Duodenal mucosa (tissue), 2 donors: ENCODE data around the gene TLL1.

Experiments used
- H3K27ac ChIP-seq: one replicate; pipeline ENCODE4 v1.7.0; 2013; ENCODE audit warnings: low read depth, low read length
- H3K27me3 ChIP-seq, 2 donors: one replicate each; pipeline ENCODE4 v1.7.0; 2013; ENCODE audit warnings: low read length in 2 of 2, control low read depth in 1 of 2; ENCODE audit not compliant: insufficient read depth in 2 of 2, control insufficient read depth in 1 of 2
- H3K36me3 ChIP-seq, 2 donors: one replicate each; pipeline ENCODE4 v1.7.0; 2013; ENCODE audit warnings: low read length in 2 of 2, control low read depth in 1 of 2; ENCODE audit not compliant: insufficient read depth in 2 of 2, control insufficient read depth in 1 of 2
- H3K4me1 ChIP-seq, 2 donors: one replicate each; pipeline ENCODE4 v1.7.0; 2013; ENCODE audit warnings: low read length in 2 of 2, control low read depth in 1 of 2; ENCODE audit not compliant: insufficient read depth in 2 of 2, control insufficient read depth in 1 of 2
- H3K4me3 ChIP-seq, 2 donors: one replicate each; pipeline ENCODE4 v1.7.0; 2013; ENCODE audit warnings: low read length in 2 of 2, low read depth in 1 of 2
- H3K9ac ChIP-seq, 2 donors: one replicate each; pipeline ENCODE4 v1.7.0; 2013; ENCODE audit warnings: low read length in 2 of 2, low read depth in 1 of 2
- H3K9me3 ChIP-seq, 2 donors: one replicate each; pipeline ENCODE4 v1.7.0; 2013; ENCODE audit warnings: low read length in 2 of 2, control low read depth in 1 of 2; ENCODE audit not compliant: control insufficient read depth in 1 of 2

The TLL1 gene

GRCh38 chr4:165872461-165873297 is at the start of gene TLL1:
Gene TLL1 (plus strand): TSS chr4:165873237. CDS start chr4:165873905, 668 bp downstream.
- peak within 1 kb of the TSS in 1 of 2 donors; percentile 48 for H3K9ac ChIP-seq
- H3K27me3 ChIP-seq, result peaks cover 0 to 14% of the 10 kb centered on the region in 2 donors
- H3K4me1 ChIP-seq, result peaks cover 0 to 3% of the 10 kb centered on the region in 2 donors
- H3K4me3 ChIP-seq, result peak within 1 kb of the TSS; percentile 63 to 67
- no peak within 1 kb of the TSS for H3K27ac ChIP-seq
- H3K9me3 ChIP-seq, result no peaks in the 10 kb centered on the region
- H3K36me3 ChIP-seq, result no peaks in the 10 kb centered on the region

- Histone ChIP-seq H3K4me1 (no peaks in the 10 kb centered on the region), H3K36me3 (no peaks in the 10 kb centered on the region), H3K27ac (no peak overlapping the region), H3K9ac (no peak overlapping the region), H3K4me3 (no peak overlapping the region), H3K27me3 (no peaks in the 10 kb centered on the region), H3K9me3 (no peaks in the 10 kb centered on the region)
Observed at GRCh38 chr4:165826166-165826565, 46.9 kb upstream of the TLL1 start.

- no peak overlapping the region for H3K27ac ChIP-seq
- H3K27me3 ChIP-seq, result no peaks in the 10 kb centered on the region
- no peak overlapping the region for H3K9ac ChIP-seq
- no peaks in the 10 kb centered on the region for H3K36me3 ChIP-seq
- H3K9me3 ChIP-seq, result no peaks in the 10 kb centered on the region
- no peak overlapping the region for H3K4me3 ChIP-seq
- no peaks in the 10 kb centered on the region for H3K4me1 ChIP-seq
Observed at GRCh38 chr4:165827018-165827417, 46.0 kb upstream of the TLL1 start.

- no peaks in the 10 kb centered on the region for H3K4me1 ChIP-seq
- no peak overlapping the region for H3K4me3 ChIP-seq
- no peak overlapping the region for H3K9ac ChIP-seq
- no peaks in the 10 kb centered on the region for H3K36me3 ChIP-seq
- H3K27ac ChIP-seq, result no peak overlapping the region
- no peaks in the 10 kb centered on the region for H3K27me3 ChIP-seq
- H3K9me3 ChIP-seq, result no peaks in the 10 kb centered on the region
Observed at GRCh38 chr4:165828928-165829327, 44.1 kb upstream of the TLL1 start.

- Histone ChIP-seq H3K4me1 (no peaks in the 10 kb centered on the region), H3K27me3 (no peaks in the 10 kb centered on the region), H3K4me3 (no peak overlapping the region), H3K9ac (no peak overlapping the region), H3K9me3 (no peaks in the 10 kb centered on the region), H3K36me3 (no peaks in the 10 kb centered on the region), H3K27ac (no peak overlapping the region)
Observed at GRCh38 chr4:165834116-165834515, 38.9 kb upstream of the TLL1 start.

- Histone ChIP-seq H3K4me3 (no peak overlapping the region), H3K27me3 (no peaks in the 10 kb centered on the region), H3K36me3 (no peaks in the 10 kb centered on the region), H3K27ac (no peak overlapping the region), H3K9me3 (no peaks in the 10 kb centered on the region), H3K4me1 (no peaks in the 10 kb centered on the region), H3K9ac (no peak overlapping the region)
Observed at GRCh38 chr4:165838575-165838974, 34.5 kb upstream of the TLL1 start.

GRCh38 chr4:165839615-165840333 is 33.3 kb upstream of the TLL1 start:
- Histone ChIP-seq H3K36me3 (no peaks in the 10 kb centered on the region), H3K4me1 (no peaks in the 10 kb centered on the region)

GRCh38 chr4:165842684-165843083 is 30.4 kb upstream of the TLL1 start:
- Histone ChIP-seq H3K36me3 (no peaks in the 10 kb centered on the region), H3K9ac (no peak overlapping the region), H3K9me3 (no peaks in the 10 kb centered on the region), H3K4me1 (no peaks in the 10 kb centered on the region), H3K27me3 (no peaks in the 10 kb centered on the region), H3K4me3 (no peak overlapping the region), H3K27ac (no peak overlapping the region)

More at GRCh38 chr4:165839615-165840333, 33.3 kb upstream of the TLL1 start:
- Histone ChIP-seq H3K27ac (no peak overlapping the region), H3K9me3 (no peaks in the 10 kb centered on the region), H3K4me3 (no peak overlapping the region), H3K9ac (no peak overlapping the region), H3K27me3 (no peaks in the 10 kb centered on the region)

- H3K36me3 ChIP-seq, result no peaks in the 10 kb centered on the region
- H3K27me3 ChIP-seq, result no peaks in the 10 kb centered on the region
- H3K9ac ChIP-seq, result no peak overlapping the region
- no peak overlapping the region for H3K27ac ChIP-seq
- H3K4me3 ChIP-seq, result no peak overlapping the region
- H3K9me3 ChIP-seq, result no peaks in the 10 kb centered on the region
- H3K4me1 ChIP-seq, result no peaks in the 10 kb centered on the region
Observed at GRCh38 chr4:165844161-165844560, 28.9 kb upstream of the TLL1 start.

- Histone ChIP-seq H3K9ac (no peak overlapping the region), H3K4me1 (no peaks in the 10 kb centered on the region), H3K9me3 (no peaks in the 10 kb centered on the region), H3K4me3 (no peak overlapping the region), H3K27ac (no peak overlapping the region), H3K36me3 (no peaks in the 10 kb centered on the region), H3K27me3 (no peaks in the 10 kb centered on the region)
Observed at GRCh38 chr4:165851256-165851655, 21.8 kb upstream of the TLL1 start.
